ENCODE data around the gene GABARAPL1.

GABARAPL1 gene

DNA sequence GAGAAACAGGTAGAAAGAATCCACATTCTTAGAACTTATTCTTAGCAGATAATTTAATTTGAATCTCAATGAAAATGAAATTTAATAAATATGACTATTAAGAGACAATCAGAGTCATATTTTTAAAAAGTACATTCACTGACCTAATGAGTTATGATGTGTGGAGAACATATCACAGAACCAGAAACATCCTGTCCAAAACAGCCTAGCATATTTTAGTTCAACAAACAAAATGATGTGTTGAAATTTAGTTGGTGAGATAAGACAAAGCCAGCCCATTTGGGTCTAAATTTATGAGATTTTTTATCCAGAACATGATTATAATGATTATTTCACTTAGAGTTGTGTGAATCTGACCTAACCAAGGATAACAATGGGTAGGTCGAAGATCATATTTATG, 25.8 kb downstream of the GABARAPL1 start:
- Histone ChIP-seq H3K4me1 (ENCODE audit: control insufficient read depth in 1 of 2, insufficient read depth in 2 of 2, low read length in 2 of 2) (no peaks in the 10 kb centered on the region), H3K36me3 (ENCODE audit: control insufficient read depth in 1 of 2, insufficient read depth in 2 of 2, low read length in 2 of 2) (no peaks in the 10 kb centered on the region), H3K9me3 (ENCODE audit: control insufficient read depth in 1 of 2, low read length in 2 of 2) (no peaks in the 10 kb centered on the region), H3K27ac (ENCODE audit: low read length) (no peak overlapping the region), H3K4me3 (ENCODE audit: low read depth in 1 of 2, low read length in 2 of 2) (no peak overlapping the region), H3K27me3 (ENCODE audit: low read depth, low read length) (no peaks in the 10 kb centered on the region)

DNA sequence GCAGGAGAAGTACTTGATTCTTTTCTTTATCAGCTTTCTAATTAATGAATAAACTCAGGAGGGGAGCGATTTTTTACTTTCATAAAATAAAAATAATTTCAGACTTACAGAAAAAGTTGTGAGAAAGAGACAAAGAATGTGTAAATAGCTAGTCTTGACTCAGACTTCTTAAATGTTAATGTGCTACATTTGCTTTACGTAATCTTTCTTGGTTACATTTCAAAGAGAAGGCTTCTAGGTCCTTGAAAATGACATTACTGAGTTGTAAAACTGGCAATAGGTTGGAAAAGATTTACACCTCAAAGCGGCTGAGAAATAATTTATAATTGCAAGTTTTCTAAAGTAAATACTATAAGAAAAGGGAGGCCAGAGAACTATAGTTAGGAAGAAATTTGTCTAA, 28.6 kb downstream of the GABARAPL1 start:
- H3K4me3 ChIP-seq (ENCODE audit: low read depth in 1 of 2, low read length in 2 of 2) = no peak overlapping the region
- no peaks in the 10 kb centered on the region for H3K9me3 ChIP-seq (ENCODE audit: control insufficient read depth in 1 of 2, low read length in 2 of 2)
- H3K4me1 ChIP-seq (ENCODE audit: control insufficient read depth in 1 of 2, insufficient read depth in 2 of 2, low read length in 2 of 2) = no peaks in the 10 kb centered on the region
- no peak overlapping the region for H3K27ac ChIP-seq (ENCODE audit: low read length)
- no peaks in the 10 kb centered on the region for H3K36me3 ChIP-seq (ENCODE audit: control insufficient read depth in 1 of 2, insufficient read depth in 2 of 2, low read length in 2 of 2)
- H3K27me3 ChIP-seq (ENCODE audit: low read depth, low read length) = no peaks in the 10 kb centered on the region

DNA sequence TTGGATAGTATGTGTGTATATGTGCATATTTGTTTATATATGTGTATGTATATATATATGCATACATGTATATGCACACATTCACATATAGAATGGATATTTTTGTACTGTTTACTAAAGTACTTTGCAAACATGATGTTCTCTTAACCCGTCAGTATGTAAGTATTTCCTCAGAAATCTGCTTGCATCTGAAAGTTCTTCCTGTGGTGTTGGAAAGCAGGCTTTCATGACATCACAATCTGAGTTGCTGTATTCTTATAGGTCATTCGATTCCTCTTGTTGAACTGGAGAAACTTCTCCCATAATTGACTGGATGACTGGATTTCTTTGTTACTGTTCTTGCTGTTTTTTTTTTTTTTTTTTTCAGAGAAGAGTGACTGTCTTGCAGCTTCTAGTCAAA, 29.1 kb downstream of the GABARAPL1 start:
- no peaks in the 10 kb centered on the region for H3K4me1 ChIP-seq (ENCODE audit: control insufficient read depth in 1 of 2, insufficient read depth in 2 of 2, low read length in 2 of 2)
- no peaks in the 10 kb centered on the region for H3K9me3 ChIP-seq (ENCODE audit: control insufficient read depth in 1 of 2, low read length in 2 of 2)
- no peak overlapping the region for H3K4me3 ChIP-seq (ENCODE audit: low read depth in 1 of 2, low read length in 2 of 2)
- H3K27ac ChIP-seq (ENCODE audit: low read length) = no peak overlapping the region
- H3K36me3 ChIP-seq (ENCODE audit: control insufficient read depth in 1 of 2, insufficient read depth in 2 of 2, low read length in 2 of 2) = no peaks in the 10 kb centered on the region
- H3K27me3 ChIP-seq (ENCODE audit: low read depth, low read length) = no peaks in the 10 kb centered on the region

DNA sequence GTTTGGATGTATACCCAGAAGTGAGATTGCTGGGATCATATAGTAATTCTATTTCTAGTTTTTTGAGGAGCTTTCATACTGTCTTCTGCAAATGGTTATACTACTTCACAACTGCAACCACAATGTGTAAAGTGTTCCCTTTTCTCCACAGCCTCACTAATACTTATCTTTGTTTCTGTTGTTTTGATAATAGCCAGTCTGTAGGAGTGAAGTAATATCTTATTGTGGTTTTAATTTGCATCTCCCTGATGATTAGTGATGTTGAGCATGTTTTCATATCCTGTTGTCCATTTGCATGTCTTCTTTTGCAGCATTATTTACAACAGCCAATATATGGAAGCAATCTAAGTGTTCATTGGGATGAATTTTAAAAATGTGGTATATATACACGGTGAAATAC, 29.9 kb downstream of the GABARAPL1 start:
- no peak overlapping the region for H3K27ac ChIP-seq (ENCODE audit: low read length)
- H3K9me3 ChIP-seq (ENCODE audit: control insufficient read depth in 1 of 2, low read length in 2 of 2) = no peaks in the 10 kb centered on the region
- H3K27me3 ChIP-seq (ENCODE audit: low read depth, low read length) = no peaks in the 10 kb centered on the region
- no peaks in the 10 kb centered on the region for H3K4me1 ChIP-seq (ENCODE audit: control insufficient read depth in 1 of 2, insufficient read depth in 2 of 2, low read length in 2 of 2)
- no peak overlapping the region for H3K4me3 ChIP-seq (ENCODE audit: low read depth in 1 of 2, low read length in 2 of 2)
- no peaks in the 10 kb centered on the region for H3K36me3 ChIP-seq (ENCODE audit: control insufficient read depth in 1 of 2, insufficient read depth in 2 of 2, low read length in 2 of 2)

DNA sequence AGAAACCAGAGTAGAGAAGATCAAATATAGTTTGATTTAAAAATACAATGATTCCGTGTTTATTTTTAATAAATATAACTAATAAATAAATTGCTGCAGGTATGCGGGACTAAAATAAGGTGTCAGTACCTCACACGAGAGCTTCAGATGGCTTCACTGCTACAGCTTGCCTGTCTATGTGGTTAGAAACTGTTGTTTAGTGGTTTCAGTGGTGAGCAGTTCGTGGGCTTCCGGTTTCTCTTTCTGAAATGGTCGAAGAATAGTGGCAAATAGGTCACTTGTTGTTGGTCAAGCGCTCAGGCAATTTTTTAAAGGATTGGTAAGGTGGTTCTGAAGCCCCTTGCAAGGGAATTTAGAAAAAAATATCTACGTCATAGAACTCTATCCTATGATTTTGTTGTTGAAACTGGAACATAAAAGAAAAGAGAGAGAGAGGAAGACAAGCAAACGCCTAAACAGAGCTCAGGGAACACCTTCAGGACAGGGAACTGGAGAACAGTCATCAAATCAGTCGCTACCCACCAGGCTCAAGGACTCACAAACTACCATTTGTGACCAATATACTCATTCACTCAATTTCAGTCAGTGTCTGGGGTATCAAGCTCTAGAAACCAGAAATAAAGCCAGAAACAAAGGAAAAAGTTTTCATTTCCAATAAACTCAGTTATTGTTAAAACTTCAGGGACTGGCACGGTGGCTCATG, 31.3 kb downstream of the GABARAPL1 start:
- Histone ChIP-seq H3K36me3 (ENCODE audit: control insufficient read depth in 1 of 2, insufficient read depth in 2 of 2, low read length in 2 of 2) (no peaks in the 10 kb centered on the region), H3K4me3 (ENCODE audit: low read depth in 1 of 2, low read length in 2 of 2) (no peak overlapping the region), H3K4me1 (ENCODE audit: control insufficient read depth in 1 of 2, insufficient read depth in 2 of 2, low read length in 2 of 2) (no peaks in the 10 kb centered on the region), H3K9me3 (ENCODE audit: control insufficient read depth in 1 of 2, low read length in 2 of 2) (no peaks in the 10 kb centered on the region), H3K27me3 (ENCODE audit: low read depth, low read length) (no peaks in the 10 kb centered on the region), H3K27ac (ENCODE audit: low read length) (no peak overlapping the region)

DNA sequence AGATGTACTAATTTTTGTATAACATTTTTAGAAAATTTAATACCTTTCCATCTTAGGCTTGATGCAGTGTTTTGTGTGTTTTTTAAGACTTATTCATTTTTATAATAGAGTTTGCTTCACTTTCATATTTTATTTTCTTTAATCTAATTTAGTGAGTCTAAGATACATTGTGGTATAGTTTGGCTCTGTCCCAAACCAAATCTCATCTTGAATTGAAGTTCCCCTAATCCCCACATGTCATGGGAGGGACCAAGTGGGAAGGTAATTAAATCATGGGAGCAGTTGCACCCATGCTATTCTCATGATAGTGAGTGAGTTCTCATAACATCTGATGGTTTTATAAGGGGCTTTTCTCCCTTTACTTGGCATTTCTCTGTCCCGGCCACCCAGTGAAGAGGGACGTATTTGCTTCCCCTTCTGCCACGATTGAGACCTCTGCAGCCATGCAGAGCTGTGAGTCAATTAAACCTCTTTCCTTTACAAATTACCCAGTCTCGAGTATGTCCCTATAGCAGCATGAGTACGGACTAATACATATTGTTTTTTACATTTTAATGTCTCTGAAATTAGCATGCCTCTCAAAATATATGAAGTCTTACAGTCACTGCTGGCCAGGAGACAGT, 34.9 kb downstream of the GABARAPL1 start:
- Histone ChIP-seq H3K4me1 (ENCODE audit: control insufficient read depth in 1 of 2, insufficient read depth in 2 of 2, low read length in 2 of 2) (no peaks in the 10 kb centered on the region), H3K4me3 (ENCODE audit: low read depth in 1 of 2, low read length in 2 of 2) (no peak overlapping the region), H3K36me3 (ENCODE audit: control insufficient read depth in 1 of 2, insufficient read depth in 2 of 2, low read length in 2 of 2) (no peaks in the 10 kb centered on the region), H3K27ac (ENCODE audit: low read length) (no peak overlapping the region), H3K27me3 (ENCODE audit: low read depth, low read length) (no peaks in the 10 kb centered on the region), H3K9me3 (ENCODE audit: control insufficient read depth in 1 of 2, low read length in 2 of 2) (no peaks in the 10 kb centered on the region)

DNA sequence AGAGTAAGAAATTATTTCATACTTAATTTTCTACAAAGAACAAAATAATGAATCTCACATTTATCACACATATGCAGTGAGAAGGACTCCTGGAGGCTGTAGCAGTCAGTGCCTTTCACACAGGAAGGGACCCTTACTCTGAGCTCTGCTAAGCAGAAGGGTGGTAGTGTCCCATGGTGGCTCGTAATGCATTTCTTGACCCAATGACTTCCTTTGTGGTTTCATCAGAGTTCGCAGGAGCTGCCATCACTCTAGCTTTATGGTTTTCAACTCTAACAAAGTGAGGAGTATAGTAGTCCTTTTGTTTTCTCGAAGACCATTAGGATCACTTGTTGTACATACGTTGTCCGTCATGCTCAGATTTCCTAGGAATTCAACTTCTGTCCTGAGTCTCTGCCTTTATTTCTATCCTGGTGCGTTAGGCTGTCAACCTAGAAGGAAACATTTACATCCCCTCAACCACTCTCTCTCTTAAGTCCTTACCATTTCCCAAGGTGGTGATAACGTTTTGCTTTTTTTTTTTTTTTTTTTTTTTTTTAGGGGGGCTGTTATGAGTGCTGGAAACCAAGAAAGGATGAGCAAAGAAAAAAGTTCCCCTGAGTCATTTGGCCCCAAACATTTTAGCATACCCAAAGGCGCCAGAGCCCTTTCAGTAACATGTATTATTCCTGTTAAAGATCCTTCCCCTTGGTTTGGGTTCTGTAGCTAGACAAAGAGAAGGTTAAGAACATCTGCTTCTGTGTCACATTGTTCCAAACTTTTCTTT, 37.2 kb downstream of the GABARAPL1 start:
- no peaks in the 10 kb centered on the region for H3K36me3 ChIP-seq (ENCODE audit: control insufficient read depth in 1 of 2, insufficient read depth in 2 of 2, low read length in 2 of 2)
- H3K4me1 ChIP-seq (ENCODE audit: control insufficient read depth in 1 of 2, insufficient read depth in 2 of 2, low read length in 2 of 2) = no peaks in the 10 kb centered on the region
- no peaks in the 10 kb centered on the region for H3K27me3 ChIP-seq (ENCODE audit: low read depth, low read length)
- H3K9me3 ChIP-seq (ENCODE audit: control insufficient read depth in 1 of 2, low read length in 2 of 2) = peaks cover 0 to under 1% of the 10 kb centered on the region in 2 donors
- no peak overlapping the region for H3K4me3 ChIP-seq (ENCODE audit: low read depth in 1 of 2, low read length in 2 of 2)
- no peak overlapping the region for H3K27ac ChIP-seq (ENCODE audit: low read length)

DNA sequence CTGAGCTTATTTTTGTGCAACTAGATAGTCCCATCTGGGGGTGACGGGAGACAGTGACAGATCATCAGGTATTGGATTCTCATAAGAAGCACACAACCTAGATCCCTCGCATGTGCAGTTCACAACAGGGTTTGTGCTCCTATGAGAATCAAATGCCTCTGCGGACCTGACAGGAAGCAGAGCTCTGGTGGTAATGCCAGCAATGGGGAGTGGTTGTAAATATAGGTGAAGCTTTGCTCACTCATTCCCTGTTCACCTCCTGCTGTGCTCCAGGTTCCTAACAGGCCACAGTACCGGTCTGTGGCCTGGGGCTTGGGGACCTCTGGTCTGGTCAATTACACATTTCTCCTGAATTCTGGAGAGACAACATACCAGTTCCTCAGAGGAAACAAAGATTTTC, 39.0 kb downstream of the GABARAPL1 start:
- H3K27me3 ChIP-seq (ENCODE audit: low read depth, low read length) = no peaks in the 10 kb centered on the region
- no peaks in the 10 kb centered on the region for H3K36me3 ChIP-seq (ENCODE audit: control insufficient read depth in 1 of 2, insufficient read depth in 2 of 2, low read length in 2 of 2)
- no peak overlapping the region for H3K4me3 ChIP-seq (ENCODE audit: low read depth in 1 of 2, low read length in 2 of 2)

DNA sequence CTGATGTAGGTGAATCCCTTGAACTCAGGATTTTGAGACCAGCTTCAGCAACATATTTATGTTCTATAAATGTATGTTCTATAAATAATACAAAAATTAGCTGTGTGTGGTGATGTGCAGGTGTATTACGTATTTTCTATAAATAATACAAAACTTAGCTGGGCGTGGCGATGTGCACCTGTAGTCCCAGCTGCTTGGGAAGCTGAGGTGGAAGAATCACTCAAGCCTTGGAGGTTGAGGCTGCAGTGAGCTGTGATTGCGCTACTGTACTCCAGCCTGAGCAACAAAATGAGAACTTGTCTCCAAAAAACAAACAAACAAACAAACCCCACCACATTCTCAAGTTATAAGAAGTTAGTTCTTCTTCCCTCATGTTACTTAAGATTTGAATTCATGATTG, 39.5 kb downstream of the GABARAPL1 start:
- Histone ChIP-seq H3K27me3 (ENCODE audit: low read depth, low read length) (no peaks in the 10 kb centered on the region), H3K36me3 (ENCODE audit: control insufficient read depth in 1 of 2, insufficient read depth in 2 of 2, low read length in 2 of 2) (no peaks in the 10 kb centered on the region), H3K4me3 (ENCODE audit: low read depth in 1 of 2, low read length in 2 of 2) (no peak overlapping the region), H3K27ac (ENCODE audit: low read length) (no peak overlapping the region), H3K4me1 (ENCODE audit: control insufficient read depth in 1 of 2, insufficient read depth in 2 of 2, low read length in 2 of 2) (no peaks in the 10 kb centered on the region), H3K9me3 (ENCODE audit: control insufficient read depth in 1 of 2, low read length in 2 of 2) (peaks cover 4 to 5% of the 10 kb centered on the region in 2 donors)

More for the DNA sequence above, 39.0 kb downstream of the GABARAPL1 start:
- H3K27ac ChIP-seq (ENCODE audit: low read length) = no peak overlapping the region
- H3K4me1 ChIP-seq (ENCODE audit: control insufficient read depth in 1 of 2, insufficient read depth in 2 of 2, low read length in 2 of 2) = no peaks in the 10 kb centered on the region
- H3K9me3 ChIP-seq (ENCODE audit: control insufficient read depth in 1 of 2, low read length in 2 of 2) = peaks cover 4 to 5% of the 10 kb centered on the region in 2 donors

DNA sequence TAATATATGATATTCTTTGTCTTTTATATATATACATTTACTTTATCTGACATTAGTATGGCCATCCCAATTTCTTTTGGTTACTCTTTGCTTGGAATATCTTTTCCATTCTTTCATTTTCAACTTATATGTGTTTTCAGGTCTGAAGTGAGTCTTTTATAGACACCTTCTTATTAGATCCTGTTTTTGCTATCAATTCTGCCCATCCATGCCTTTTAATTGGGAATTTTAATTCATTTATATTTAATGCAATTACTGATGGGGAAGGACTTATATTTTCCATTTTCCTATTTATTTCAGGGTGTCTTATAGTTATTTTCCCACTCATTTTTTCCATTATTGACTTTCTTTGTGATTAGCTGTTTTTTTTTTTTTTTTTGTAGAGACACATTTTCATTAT, 43.4 kb downstream of the GABARAPL1 start:
- Histone ChIP-seq H3K27ac (ENCODE audit: low read length) (no peak overlapping the region), H3K4me1 (ENCODE audit: control insufficient read depth in 1 of 2, insufficient read depth in 2 of 2, low read length in 2 of 2) (no peaks in the 10 kb centered on the region), H3K36me3 (ENCODE audit: control insufficient read depth in 1 of 2, insufficient read depth in 2 of 2, low read length in 2 of 2) (no peaks in the 10 kb centered on the region), H3K27me3 (ENCODE audit: low read depth, low read length) (no peaks in the 10 kb centered on the region), H3K9me3 (ENCODE audit: control insufficient read depth in 1 of 2, low read length in 2 of 2) (peaks cover 4 to 5% of the 10 kb centered on the region in 2 donors), H3K4me3 (ENCODE audit: low read depth in 1 of 2, low read length in 2 of 2) (no peak overlapping the region)

DNA sequence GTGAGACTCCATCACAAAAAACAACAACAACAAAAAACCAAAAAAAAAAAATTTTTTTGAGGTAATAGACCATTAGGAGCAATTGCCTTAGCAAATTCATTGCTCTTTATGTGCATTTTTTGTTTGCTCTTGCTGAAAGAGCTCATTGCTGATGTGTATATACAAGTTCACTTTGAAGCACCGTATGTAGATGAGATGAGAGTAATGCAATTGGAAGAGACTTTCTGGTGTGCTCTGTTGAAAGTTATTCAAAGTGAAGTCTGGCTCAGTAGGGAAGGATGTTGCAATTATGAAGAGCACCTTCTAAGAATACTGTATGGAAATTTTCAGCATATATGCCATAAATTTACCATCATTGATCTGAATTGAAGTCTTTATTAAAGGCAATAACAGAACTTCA, 48.2 kb downstream of the GABARAPL1 start:
- H3K27ac ChIP-seq (ENCODE audit: low read length) = no peak overlapping the region
- H3K4me3 ChIP-seq (ENCODE audit: low read depth in 1 of 2, low read length in 2 of 2) = no peak overlapping the region
- H3K27me3 ChIP-seq (ENCODE audit: low read depth, low read length) = no peaks in the 10 kb centered on the region

More for the DNA sequence above, 48.2 kb downstream of the GABARAPL1 start:
- Histone ChIP-seq H3K36me3 (ENCODE audit: control insufficient read depth in 1 of 2, insufficient read depth in 2 of 2, low read length in 2 of 2) (no peaks in the 10 kb centered on the region), H3K9me3 (ENCODE audit: control insufficient read depth in 1 of 2, low read length in 2 of 2) (no peaks in the 10 kb centered on the region), H3K4me1 (ENCODE audit: control insufficient read depth in 1 of 2, insufficient read depth in 2 of 2, low read length in 2 of 2) (no peaks in the 10 kb centered on the region)

Data from muscle layer of duodenum (tissue), 2 donors.